Tibial nerve (tissue), 4 donors: ENCODE data around the gene CACYBP. TPM values are rescaled to one million over a fixed set of nuclear protein-coding genes. Genes with fewer than 3 reads are reported as not detected.

Source experiments
- DNase-seq, 2 donors: peaks; one replicate each; pipeline ENCODE4 v3.0.0-alpha.2; 2019; ENCODE audit warnings: low spot score in 2 of 2
- H3K27ac ChIP-seq, 4 donors: fragments of 200-600 bp; sonication (generic) in 3 of 4; one replicate each; pipeline ENCODE4 v1.5.1; 2017 to 2019; ENCODE audit warnings: mild to moderate bottlenecking in 1 of 4
- H3K27me3 ChIP-seq, 2 donors: fragments of 200-600 bp; sonication (generic) in 1 of 2; one replicate each; pipeline versions ENCODE4 v1.5.1 to v1.6.0; 2017 to 2019
- H3K36me3 ChIP-seq, 3 donors: fragments of 200-600 bp; sonication (generic); one replicate each; pipeline ENCODE4 v1.5.1; 2018 to 2019
- H3K4me1 ChIP-seq, 4 donors: fragments of 200-600 bp; sonication (generic) in 3 of 4; one replicate each; pipeline ENCODE4 v1.5.1; 2017 to 2019
- H3K4me3 ChIP-seq, 4 donors: fragments of 200-600 bp; sonication (generic) in 3 of 4; one replicate each; pipeline ENCODE4 v1.5.1; 2017 to 2019; ENCODE audit warnings: mild to moderate bottlenecking in 1 of 4, moderate library complexity in 1 of 4
- H3K9me3 ChIP-seq, 4 donors: fragments of 200-600 bp; sonication (generic) in 3 of 4; one replicate each; pipeline ENCODE4 v1.5.1; 2017 to 2019
- EP300 ChIP-seq, 2 donors: sonication (generic); formaldehyde crosslinking; IDR thresholded peaks; one replicate each; pipeline ENCODE4 v1.6.1; 2017; ENCODE audit warnings: antibody characterized with exemption in 2 of 2, mild to moderate bottlenecking in 1 of 2
- POLR2A ChIP-seq, 2 donors: fragments of 450-650 bp; IDR thresholded peaks; one replicate each; pipeline ENCODE4 v1.6.1; 2017; ENCODE audit warnings: antibody characterized with exemption in 2 of 2, mild to moderate bottlenecking in 2 of 2, moderate library complexity in 2 of 2
- WGBS, 2 donors: methylation state at CpG; one replicate each; pipeline ENCODE4 v1.1.5; 2018; 5-methylcytosine and 5-hydroxymethylcytosine counted together
- total RNA-seq, 4 donors: library from RNA; depleted of rRNA; stranded (reverse); fragments of >200 nt; gene quantifications; one replicate each; pipeline ENCODE4 v1.1.0, GENCODE V29; 2016
- TF ChIP-seq, protein P1 (sequence below), 5 experiments: fragments of 200-600 bp in 3 of 5; fragments of 450-650 bp in 2 of 5; sonication (generic) in 3 of 5; IDR thresholded peaks; one replicate each; pipeline ENCODE4 v1.5.1; 2016 to 2019; ENCODE audit warnings: antibody characterized with exemption in 5 of 5, mild to moderate bottlenecking in 3 of 5, moderate library complexity in 2 of 5

CACYBP gene, protein sequence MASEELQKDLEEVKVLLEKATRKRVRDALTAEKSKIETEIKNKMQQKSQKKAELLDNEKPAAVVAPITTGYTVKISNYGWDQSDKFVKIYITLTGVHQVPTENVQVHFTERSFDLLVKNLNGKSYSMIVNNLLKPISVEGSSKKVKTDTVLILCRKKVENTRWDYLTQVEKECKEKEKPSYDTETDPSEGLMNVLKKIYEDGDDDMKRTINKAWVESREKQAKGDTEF
- total RNA-seq: 100 to 1,000 TPM in 1 of 4 donors, 10 to 100 TPM in 3; 60.8 to 165 (median 78.2) TPM

DNA sequence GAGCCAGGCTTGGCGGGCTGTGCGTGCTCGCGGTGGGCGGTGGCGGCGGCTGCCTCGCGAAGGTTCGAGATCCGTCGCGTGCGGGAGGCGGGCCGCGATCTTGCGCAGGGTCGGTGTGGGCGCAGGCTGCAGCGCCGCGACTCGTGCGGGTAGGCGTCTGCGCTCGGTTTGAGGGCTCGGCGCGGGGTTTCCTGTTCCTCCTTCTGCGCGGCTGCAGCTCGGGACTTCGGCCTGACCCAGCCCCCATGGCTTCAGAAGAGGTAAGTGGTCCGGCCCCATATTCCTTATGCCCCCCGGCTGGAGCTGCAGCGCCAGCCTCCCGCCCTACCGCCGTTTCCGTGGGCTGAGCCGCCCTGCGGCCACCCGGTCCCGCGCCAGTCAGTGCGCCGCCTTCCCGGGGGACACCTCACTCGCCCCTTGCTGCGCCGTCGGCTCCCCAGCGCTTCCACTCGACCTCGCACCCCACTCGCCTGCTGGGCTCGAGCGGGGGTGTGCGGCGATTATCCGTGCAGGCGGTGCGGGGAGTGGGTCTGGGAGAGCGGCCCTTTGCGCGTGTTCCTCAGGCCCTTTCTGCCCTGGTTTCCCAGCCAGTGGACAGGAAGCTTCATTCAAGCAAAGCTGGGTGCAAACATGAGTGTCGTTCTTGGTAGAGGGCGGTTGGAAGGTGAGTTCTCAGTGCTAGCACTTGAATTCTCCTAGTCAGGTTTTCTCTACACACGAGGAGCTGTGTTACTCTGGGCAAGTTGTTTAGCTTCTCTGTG lies at the start of gene CACYBP:
Gene CACYBP (plus strand): TSS at position 12 of the 761 bp plus-strand sequence. CDS start 234 bp downstream, at position 246.
- H3K27me3 ChIP-seq: no peaks in the 10 kb centered on the region
- peak within 1 kb of the TSS; percentile 84 to 99 (median 94) for H3K4me3 ChIP-seq
- TF ChIP-seq POLR2A (IDR thresholded peaks at IDR 0.05) (peak; percentile 70 to 85), EP300 (IDR thresholded peaks at IDR 0.05) (peak in 1 of 2 donors; percentile 35)
- TF ChIP-seq, protein P1, sequence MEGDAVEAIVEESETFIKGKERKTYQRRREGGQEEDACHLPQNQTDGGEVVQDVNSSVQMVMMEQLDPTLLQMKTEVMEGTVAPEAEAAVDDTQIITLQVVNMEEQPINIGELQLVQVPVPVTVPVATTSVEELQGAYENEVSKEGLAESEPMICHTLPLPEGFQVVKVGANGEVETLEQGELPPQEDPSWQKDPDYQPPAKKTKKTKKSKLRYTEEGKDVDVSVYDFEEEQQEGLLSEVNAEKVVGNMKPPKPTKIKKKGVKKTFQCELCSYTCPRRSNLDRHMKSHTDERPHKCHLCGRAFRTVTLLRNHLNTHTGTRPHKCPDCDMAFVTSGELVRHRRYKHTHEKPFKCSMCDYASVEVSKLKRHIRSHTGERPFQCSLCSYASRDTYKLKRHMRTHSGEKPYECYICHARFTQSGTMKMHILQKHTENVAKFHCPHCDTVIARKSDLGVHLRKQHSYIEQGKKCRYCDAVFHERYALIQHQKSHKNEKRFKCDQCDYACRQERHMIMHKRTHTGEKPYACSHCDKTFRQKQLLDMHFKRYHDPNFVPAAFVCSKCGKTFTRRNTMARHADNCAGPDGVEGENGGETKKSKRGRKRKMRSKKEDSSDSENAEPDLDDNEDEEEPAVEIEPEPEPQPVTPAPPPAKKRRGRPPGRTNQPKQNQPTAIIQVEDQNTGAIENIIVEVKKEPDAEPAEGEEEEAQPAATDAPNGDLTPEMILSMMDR (IDR thresholded peaks at IDR 0.05): no peak
- no peaks in the 10 kb centered on the region for H3K9me3 ChIP-seq
- peaks cover 0 to under 1% (median 0%) of the 10 kb centered on the region in 3 donors for H3K36me3 ChIP-seq
- WGBS, 2 donors: 0 to 1% methylated on average over 40 to 63 of the region's 71 CpGs
- H3K4me1 ChIP-seq: peaks cover 0 to 51% (median 13%) of the 10 kb centered on the region in 4 donors
- H3K27ac ChIP-seq: peak within 1 kb of the TSS; percentile 96 to 100 (median 98)
- DNase-seq: peak; percentile 26 to 34

- WGBS, 2 donors: 45 to 47% methylated on average over 11 of the region's 11 CpGs
- Histone ChIP-seq H3K36me3 (no peaks in the 10 kb centered on the region), H3K4me3 (no peak overlapping the region), H3K9me3 (no peaks in the 10 kb centered on the region), H3K27ac (peak overlapping the region in 1 of 4 donors; percentile 38), H3K4me1 (peaks cover 0 to 20% (median 0%) of the 10 kb centered on the region in 4 donors), H3K27me3 (no peaks in the 10 kb centered on the region)
- TF ChIP-seq POLR2A (IDR thresholded peaks at IDR 0.05) (no peak), EP300 (IDR thresholded peaks at IDR 0.05) (no peak)
- TF ChIP-seq, protein P1 (IDR thresholded peaks at IDR 0.05): no peak
- DNase-seq: no peak
These were observed 46.3 kb upstream of the CACYBP start for GRCh38 chr1:174953285-174954072.

DNA sequence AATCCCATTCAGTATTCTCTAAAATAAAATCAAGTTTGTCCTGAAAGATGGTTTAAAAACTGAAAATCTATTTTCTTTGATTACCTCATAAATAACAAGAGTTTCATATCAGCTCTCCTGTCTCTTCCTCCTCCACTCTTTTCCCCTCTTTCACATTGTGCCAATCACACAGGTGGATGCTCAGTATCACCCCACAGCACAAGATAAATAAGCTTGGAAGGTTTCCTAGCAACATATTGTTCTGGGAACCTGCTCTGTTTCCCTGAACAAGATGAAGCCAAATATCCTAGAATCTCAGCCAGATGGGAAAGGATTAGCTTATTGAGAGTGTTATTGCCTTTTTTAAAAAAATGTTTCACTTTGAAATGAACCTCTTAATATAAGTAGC lies 45.7 kb upstream of the CACYBP start:
- TF ChIP-seq POLR2A (IDR thresholded peaks at IDR 0.05) (no peak), EP300 (IDR thresholded peaks at IDR 0.05) (no peak)
- TF ChIP-seq, protein P1 (IDR thresholded peaks at IDR 0.05): no peak
- no peaks in the 10 kb centered on the region for H3K27me3 ChIP-seq
- H3K9me3 ChIP-seq: no peaks in the 10 kb centered on the region
- H3K36me3 ChIP-seq: no peaks in the 10 kb centered on the region
- H3K27ac ChIP-seq: peak overlapping the region in 1 of 4 donors; percentile 38
- H3K4me1 ChIP-seq: peaks cover 0 to 20% (median 0%) of the 10 kb centered on the region in 4 donors
- no peak overlapping the region for H3K4me3 ChIP-seq
- DNase-seq: no peak

- Histone ChIP-seq H3K4me1 (peaks cover 0 to 20% (median 0%) of the 10 kb centered on the region in 4 donors), H3K4me3 (no peak overlapping the region), H3K36me3 (no peaks in the 10 kb centered on the region), H3K9me3 (no peaks in the 10 kb centered on the region), H3K27ac (peak overlapping the region in 1 of 4 donors; percentile 38), H3K27me3 (no peaks in the 10 kb centered on the region)
- DNase-seq: no peak
- TF ChIP-seq POLR2A (IDR thresholded peaks at IDR 0.05) (no peak), EP300 (IDR thresholded peaks at IDR 0.05) (no peak)
- TF ChIP-seq, protein P1 (IDR thresholded peaks at IDR 0.05): no peak
- 53 to 56% methylated on average over 3 of the region's 3 CpGs for WGBS, 2 donors
These were observed 44.8 kb upstream of the CACYBP start for GRCh38 chr1:174954671-174955669.
